Sigmoid colon (tissue), 7 donors: ENCODE results near the gene DBN1. TPM values are rescaled to one million over a fixed set of nuclear protein-coding genes. Genes with fewer than 3 reads are reported as not detected.

ENCODE experiments used
- DNase-seq: peaks from one replicate; pipeline ENCODE4 v3.0.0-alpha.2; 2019
- H3K27ac ChIP-seq, 4 donors: fragments of 200-600 bp; sonication (generic); one replicate each; pipeline ENCODE4 v1.5.1; 2016 to 2019; ENCODE audit warnings: mild to moderate bottlenecking in 1 of 4
- H3K27me3 ChIP-seq, 3 donors: fragments of 200-600 bp; sonication (generic); one replicate each; pipeline ENCODE4 v1.5.1; 2019; ENCODE audit warnings: mild to moderate bottlenecking in 1 of 3
- H3K36me3 ChIP-seq, 4 donors: fragments of 200-600 bp; sonication (generic); one replicate each; pipeline ENCODE4 v1.5.1; 2016 to 2019
- H3K4me1 ChIP-seq, 4 donors: fragments of 200-600 bp; sonication (generic); one replicate each; pipeline ENCODE4 v1.5.1; 2017 to 2019
- H3K4me3 ChIP-seq, 4 donors: fragments of 200-600 bp; sonication (generic); one replicate each; pipeline ENCODE4 v1.5.1; 2017 to 2019; ENCODE audit warnings: mild to moderate bottlenecking in 2 of 4, moderate library complexity in 1 of 4
- H3K9me3 ChIP-seq, 4 donors: fragments of 200-600 bp in 3 of 4; sonication (generic) in 3 of 4; one replicate each; pipeline versions ENCODE4 v1.5.1 to v1.6.1; 2013 to 2019
- CTCF ChIP-seq, 4 experiments: fragments of 450-650 bp in 3 of 4; fragments of 200-600 bp in 1 of 4; IDR thresholded peaks; one replicate each; pipeline ENCODE4 v1.5.1; 2016 to 2019; ENCODE audit warnings: antibody characterized with exemption in 4 of 4, mild to moderate bottlenecking in 3 of 4, moderate library complexity in 2 of 4
- EP300 ChIP-seq, 4 donors: sonication (generic); formaldehyde crosslinking; IDR thresholded peaks; one replicate each; pipeline ENCODE4 v1.6.1; 2017; ENCODE audit warnings: antibody characterized with exemption in 4 of 4
- POLR2A ChIP-seq, 2 donors: fragments of 450-650 bp; IDR thresholded peaks; one replicate each; pipeline ENCODE4 v1.6.1; 2016; ENCODE audit warnings: antibody characterized with exemption in 2 of 2, mild to moderate bottlenecking in 2 of 2, moderate library complexity in 2 of 2
- POLR2AphosphoS5 ChIP-seq, 4 donors: sonication (generic); formaldehyde crosslinking; IDR thresholded peaks; one replicate each; pipeline ENCODE4 v1.6.1; 2017; ENCODE audit warnings: antibody characterized with exemption in 4 of 4
- WGBS, 2 donors: extraction: QIAGEN DNeasy Blood & Tissue Kit; methylation state at CpG; one replicate each; pipeline ENCODE4 v1.1.7; 2013; 5-methylcytosine and 5-hydroxymethylcytosine counted together
- intact Hi-C: fragments of 100-400 bp; cut with DNase I; formaldehyde crosslinking; loops from one replicate; pipeline ENCODE4 v1.15.1; 2023
- polyA plus RNA-seq, 3 donors: library from polyadenylated mRNA; stranded (reverse); fragments of 200-250 nt; gene quantifications; one replicate each; pipeline ENCODE4 v1.2.3, GENCODE V29; 2013
- total RNA-seq, 4 donors: library from RNA; depleted of rRNA; stranded (reverse); fragments of >200 nt; gene quantifications; one replicate each; pipeline ENCODE4 v1.1.0, GENCODE V29; 2016
- donor health status: healthy with polysubstance abuse.
- donor health status: Bipolar disorder and iron deficiency.
- donor health status: healthy.

The DBN1 gene
- total and polyA plus RNA-seq, 7 donors = 6.0 to 100.0 (median 54.8) TPM

DNA sequence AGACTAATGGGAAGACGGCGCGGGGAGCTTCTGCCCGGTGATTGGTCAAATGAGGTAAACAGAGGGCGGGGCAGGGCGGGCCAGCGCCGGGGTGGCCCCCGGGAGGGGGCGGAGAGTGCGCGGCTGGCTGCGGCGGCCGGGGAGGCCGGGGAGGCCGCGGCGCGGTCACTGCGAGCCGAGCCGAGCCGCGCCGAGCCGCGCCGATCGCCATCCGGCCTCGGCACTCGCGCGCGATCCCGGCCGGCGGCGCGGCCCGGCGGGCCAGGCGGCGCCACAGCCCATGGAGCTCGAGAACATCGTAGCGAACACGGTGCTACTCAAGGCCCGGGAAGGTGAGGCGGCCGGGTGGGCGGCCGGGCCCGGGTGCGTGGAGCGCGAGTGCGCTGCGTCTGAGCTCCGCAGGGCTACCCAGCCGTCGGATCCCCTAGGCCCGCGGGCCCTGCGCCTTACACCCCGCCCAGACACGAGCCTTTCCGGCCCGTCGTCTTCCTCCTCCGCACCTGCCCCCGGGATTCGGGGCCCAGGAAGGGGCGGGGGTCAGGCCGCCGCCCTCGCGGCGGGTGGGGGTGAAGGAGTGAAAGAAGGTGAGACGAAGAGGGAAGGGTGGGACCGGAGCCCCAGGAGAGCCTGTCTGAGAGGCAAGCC, 46.7 kb downstream of the DBN1 start, which contains the start of gene GRK6:
Gene GRK6 (plus strand): TSS at position 111 of the 645 bp plus-strand sequence. CDS start 170 bp downstream, at position 281.
- DNase-seq = peak; percentile 81
- Histone ChIP-seq H3K4me1 (peaks cover 0 to 43% (median 35%) of the 10 kb centered on the region in 4 donors), H3K9me3 (no peaks in the 10 kb centered on the region), H3K4me3 (peak within 1 kb of the TSS; percentile 73 to 92 (median 80)), H3K36me3 (peaks cover 0 to 13% (median 4%) of the 10 kb centered on the region in 4 donors), H3K27me3 (no peaks in the 10 kb centered on the region), H3K27ac (peak within 1 kb of the TSS; percentile 90 to 95 (median 92))
- TF ChIP-seq EP300 (IDR thresholded peaks at IDR 0.05) = no peak
- TF ChIP-seq CTCF (IDR thresholded peaks at IDR 0.05) = no peak
- intact Hi-C loops = loop anchor here (2.0 kb wide), 2 partner anchors 28 to 72 kb away; no protein-coding TSS in a partner anchor
- 1% methylated on average over 82 of the region's 82 CpGs for WGBS, 2 donors

- intact Hi-C loops = loop anchor here (2.0 kb wide), 3 partner anchors 23 to 73 kb away; no protein-coding TSS in a partner anchor
Observed at GRCh38 chr5:177425801-177426565, 47.5 kb downstream of the DBN1 start.

DNA sequence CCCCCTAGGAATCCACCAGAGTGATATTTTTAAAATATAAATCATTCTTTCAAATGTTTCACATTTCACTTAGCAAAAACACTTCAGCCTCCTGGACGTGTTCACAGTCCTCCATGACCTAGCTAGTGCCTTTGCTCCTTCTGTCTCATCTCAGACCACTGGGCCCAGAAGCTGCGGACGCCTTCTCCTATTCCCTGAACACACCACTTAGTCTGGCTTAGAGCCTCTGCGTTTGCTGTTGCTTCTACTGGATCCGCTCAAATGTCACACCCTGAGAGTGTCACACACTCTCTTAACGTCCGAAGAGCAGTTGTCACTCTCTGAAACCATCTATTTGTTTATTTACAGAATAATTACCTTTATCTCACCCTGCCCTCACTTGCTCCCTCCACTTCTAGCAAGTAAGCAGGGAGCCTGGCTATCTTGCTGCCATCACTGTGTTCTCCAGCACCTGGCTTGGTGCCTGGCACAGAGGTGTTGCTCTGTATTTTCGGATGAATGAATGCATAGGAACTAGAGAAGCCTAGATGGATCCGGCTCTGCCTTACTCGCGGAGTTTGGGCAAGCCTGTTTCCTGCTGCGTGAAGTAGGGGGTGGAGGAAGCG, 48.1 kb downstream of the DBN1 start:
- Histone ChIP-seq H3K27ac (peak overlapping the region; percentile 89 to 95 (median 92)), H3K4me1 (peaks cover 0 to 37% (median 32%) of the 10 kb centered on the region in 4 donors), H3K9me3 (no peaks in the 10 kb centered on the region), H3K36me3 (peaks cover 0 to under 1% (median 0%) of the 10 kb centered on the region in 4 donors), H3K4me3 (peak overlapping the region; percentile 40 to 53 (median 52)), H3K27me3 (no peaks in the 10 kb centered on the region)
- intact Hi-C loops = loop anchor here (2.0 kb wide), 1 partner anchor 22 kb away; no protein-coding TSS in a partner anchor
- 28 to 42% methylated on average over 13 of the region's 13 CpGs for WGBS, 2 donors
- TF ChIP-seq CTCF (IDR thresholded peaks at IDR 0.05) (no peak), POLR2AphosphoS5 (IDR thresholded peaks at IDR 0.05) (no peak), EP300 (IDR thresholded peaks at IDR 0.05) (no peak), POLR2A (IDR thresholded peaks at IDR 0.05) (no peak)
- DNase-seq = no peak

More at GRCh38 chr5:177425801-177426565, 47.5 kb downstream of the DBN1 start:
- Histone ChIP-seq H3K27ac (peak overlapping the region; percentile 89 to 95 (median 92)), H3K36me3 (peaks cover 0 to 7% (median 3%) of the 10 kb centered on the region in 4 donors), H3K4me1 (peaks cover 0 to 37% (median 32%) of the 10 kb centered on the region in 4 donors), H3K9me3 (no peaks in the 10 kb centered on the region), H3K4me3 (peak overlapping the region; percentile 40 to 53 (median 52)), H3K27me3 (no peaks in the 10 kb centered on the region)
- peak; percentile 100 for DNase-seq
- TF ChIP-seq CTCF (IDR thresholded peaks at IDR 0.05) (no peak), POLR2AphosphoS5 (IDR thresholded peaks at IDR 0.05) (peak; percentile 62 to 94 (median 80)), POLR2A (IDR thresholded peaks at IDR 0.05) (peak; percentile 72 to 91)
- 0% methylated on average over 52 of the region's 52 CpGs for WGBS, 2 donors

DNA sequence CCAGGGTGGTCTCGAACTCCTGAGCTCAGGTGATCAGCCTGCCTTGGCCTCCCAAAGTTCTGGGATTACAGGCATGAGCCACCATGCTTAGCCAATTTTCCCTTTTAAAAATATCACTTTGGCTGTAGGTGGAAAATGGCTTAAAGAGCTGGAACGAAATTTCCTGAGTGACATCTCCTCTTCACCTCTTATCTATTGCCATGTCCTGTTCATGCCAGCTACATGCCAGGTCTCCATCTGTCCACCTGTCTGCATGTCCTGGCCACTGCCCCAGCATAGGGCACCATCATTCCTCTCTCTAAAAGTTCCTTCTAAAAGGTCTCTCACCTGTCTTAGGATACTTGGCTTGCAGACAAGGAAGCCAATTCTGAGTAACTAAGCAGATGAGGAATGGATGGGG, 49.8 kb downstream of the DBN1 start:
- TF ChIP-seq CTCF (IDR thresholded peaks at IDR 0.05) = no peak
- TF ChIP-seq POLR2A (IDR thresholded peaks at IDR 0.05) = no peak
- TF ChIP-seq EP300 (IDR thresholded peaks at IDR 0.05) = no peak
- TF ChIP-seq POLR2AphosphoS5 (IDR thresholded peaks at IDR 0.05) = no peak
- Histone ChIP-seq H3K9me3 (no peaks in the 10 kb centered on the region), H3K4me1 (peaks cover 0 to 27% (median 25%) of the 10 kb centered on the region in 4 donors), H3K27me3 (no peaks in the 10 kb centered on the region), H3K4me3 (no peak overlapping the region), H3K36me3 (no peaks in the 10 kb centered on the region), H3K27ac (no peak overlapping the region)
- no peak for DNase-seq
- WGBS, 2 donors = 90 to 91% methylated on average over 2 of the region's 2 CpGs
- intact Hi-C loops = loop anchor here (2.0 kb wide), 1 partner anchor 21 kb away; no protein-coding TSS in a partner anchor
